ENCODE results near the gene TPD52L1.

DNA sequence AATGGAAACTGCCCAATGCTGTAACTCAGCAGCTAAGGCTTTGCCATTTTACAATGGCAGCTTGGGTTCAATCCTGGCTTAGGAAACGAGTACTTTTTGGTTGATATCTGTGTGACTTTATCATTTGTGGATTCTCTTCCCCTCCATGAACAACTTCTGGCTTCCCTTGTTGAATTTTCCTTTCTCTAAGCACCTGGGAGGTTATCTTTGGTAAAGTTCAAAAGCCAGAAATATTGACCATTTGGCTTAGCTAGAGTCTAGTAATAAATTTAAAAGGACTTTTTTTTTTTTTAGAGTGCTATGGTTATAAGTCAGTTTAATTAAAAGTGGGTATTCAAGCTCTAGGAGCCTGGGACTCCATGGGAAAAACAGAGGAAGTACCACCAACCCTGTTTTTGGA lies 31.7 kb upstream of the TPD52L1 start:
- TF ChIP-seq CTCF (conservative IDR thresholded peaks at IDR 0.05; ENCODE audit: low read depth in 2 of 2) (no peak), ZNF114 (CRISPR knock-in tag; IDR thresholded peaks at IDR 0.05) (no peak), POLR2AphosphoS5 (IDR thresholded peaks at IDR 0.05; ENCODE audit: low read depth) (no peak), EZH2 (IDR thresholded peaks at IDR 0.05; ENCODE audit: low read depth, unreplicated experiment) (no peak), ETS1 (IDR thresholded peaks at IDR 0.05) (no peak), REST (IDR thresholded peaks at IDR 0.05; ENCODE audit: unreplicated experiment) (no peak), EZH2phosphoT487 (IDR thresholded peaks at IDR 0.05; ENCODE audit: unreplicated experiment) (no peak), NANOG (IDR thresholded peaks at IDR 0.05; ENCODE audit: borderline replicate concordance) (no peak), STAT1 (IDR thresholded peaks at IDR 0.05; ENCODE audit: unreplicated experiment) (no peak), CREB1 (CRISPR knock-in tag; IDR thresholded peaks at IDR 0.05; ENCODE audit: low read depth) (no peak), JUNB (IDR thresholded peaks at IDR 0.05; ENCODE audit: unreplicated experiment) (no peak)

Data from GM23338 (cell line).